Esophagus muscularis mucosa (tissue), 4 donors: ENCODE measurements around the gene ZDHHC21. TPM values are rescaled to one million over a fixed set of nuclear protein-coding genes. Genes with fewer than 3 reads are reported as not detected.
"Not testable (repeated sequence)": the region's sequence is repeated elsewhere in the genome, so short reads cannot be mapped to it uniquely, and the experiment has no call there.

ENCODE experiments used
- DNase-seq: peaks from one replicate; pipeline ENCODE4 v3.0.0-alpha.2; 2017; ENCODE audit errors: extremely low spot score
- H3K27ac ChIP-seq, 4 donors: fragments of 200-600 bp; sonication (generic); replicated peaks in 1 of 4; 1 replicate in 3 of 4; 2 replicates in 1 of 4; pipeline ENCODE4 v1.5.1; 2016 to 2019; ENCODE audit warnings: mild to moderate bottlenecking in 1 of 4
- H3K27me3 ChIP-seq, 4 donors: fragments of 200-600 bp; sonication (generic); one replicate each; pipeline versions ENCODE4 v1.5.1 to v1.6.0; 2016 to 2019
- H3K36me3 ChIP-seq, 4 donors: fragments of 200-600 bp; sonication (generic); one replicate each; pipeline ENCODE4 v1.5.1; 2016 to 2019
- H3K4me1 ChIP-seq, 4 donors: fragments of 200-600 bp; sonication (generic); one replicate each; pipeline ENCODE4 v1.5.1; 2016 to 2019
- H3K4me3 ChIP-seq, 4 donors: fragments of 200-600 bp; sonication (generic); 1 replicate in 2 of 4; 2 replicates in 2 of 4; pipeline ENCODE4 v1.5.1; 2016 to 2019; ENCODE audit warnings: mild to moderate bottlenecking in 4 of 4, moderate library complexity in 1 of 4
- H3K9me3 ChIP-seq, 4 donors: fragments of 200-600 bp; sonication (generic); 1 replicate in 3 of 4; 2 replicates in 1 of 4; pipeline ENCODE4 v1.5.1; 2016 to 2019
- CTCF ChIP-seq, 3 experiments: fragments of 200-600 bp in 2 of 3; fragments of 450-650 bp in 1 of 3; sonication (generic) in 2 of 3; IDR thresholded peaks; one replicate each; pipeline ENCODE4 v1.5.1; 2017 to 2019; ENCODE audit warnings: antibody characterized with exemption in 3 of 3, mild to moderate bottlenecking in 2 of 3, moderate library complexity in 1 of 3
- EP300 ChIP-seq: sonication (generic); formaldehyde crosslinking; IDR thresholded peaks from one replicate; pipeline ENCODE4 v1.6.1; 2017; ENCODE audit warnings: antibody characterized with exemption
- POLR2A ChIP-seq: fragments of 450-650 bp; IDR thresholded peaks from one replicate; pipeline ENCODE4 v1.6.1; 2017; ENCODE audit warnings: antibody characterized with exemption, moderate library complexity, mild to moderate bottlenecking, low read depth
- POLR2AphosphoS5 ChIP-seq, 2 donors: sonication (generic); formaldehyde crosslinking; IDR thresholded peaks; one replicate each; pipeline ENCODE4 v1.6.1; 2017; ENCODE audit warnings: antibody characterized with exemption in 2 of 2
- WGBS: methylation state at CpG from one replicate; pipeline ENCODE4 v1.1.5; 2018; 5-methylcytosine and 5-hydroxymethylcytosine counted together
- intact Hi-C: fragments of 100-400 bp; cut with DNase I; formaldehyde crosslinking; loops from one replicate; pipeline ENCODE4 v1.15.1; 2023
- total RNA-seq, 4 donors: library from RNA; depleted of rRNA; stranded (reverse); fragments of >200 nt; gene quantifications; one replicate each; pipeline versions ENCODE4 v1.1.0 to v1.2.1, GENCODE V29; 2016

The ZDHHC21 gene
- total RNA-seq, 4 donors from 2014 or later, result 7.6 to 11.6 (median 8.9) TPM

- Histone ChIP-seq H3K4me3 (no peak overlapping the region), H3K4me1 (no peaks in the 10 kb centered on the region), H3K27me3 (no peaks in the 10 kb centered on the region), H3K27ac (no peak overlapping the region), H3K36me3 (peaks cover 4 to 32% (median 9%) of the 10 kb centered on the region in 4 donors), H3K9me3 (no peaks in the 10 kb centered on the region)
- WGBS, result 65% methylated on average over 3 of the region's 3 CpGs
- DNase-seq, result no peak
- intact Hi-C loops, result no loop called here
- TF ChIP-seq EP300 (no peak), POLR2AphosphoS5 (IDR thresholded peaks at IDR 0.05) (no peak)
Measured at GRCh38 chr9:14674630-14675029, 18.6 kb downstream of the ZDHHC21 start.

- TF ChIP-seq EP300 (no peak), CTCF (IDR thresholded peaks at IDR 0.05) (no peak), POLR2AphosphoS5 (IDR thresholded peaks at IDR 0.05) (no peak), POLR2A (no peak)
- intact Hi-C loops, result no loop called here
- DNase-seq, result no peak
- H3K27ac ChIP-seq, result no peak overlapping the region
- no peaks in the 10 kb centered on the region for H3K9me3 ChIP-seq
- 92% methylated on average over 3 of the region's 3 CpGs for WGBS
- peaks cover 4 to 22% (median 7%) of the 10 kb centered on the region in 4 donors for H3K36me3 ChIP-seq
- no peak overlapping the region for H3K4me3 ChIP-seq
- H3K27me3 ChIP-seq, result no peaks in the 10 kb centered on the region
- no peaks in the 10 kb centered on the region for H3K4me1 ChIP-seq
Measured at GRCh38 chr9:14671377-14671776, 21.9 kb downstream of the ZDHHC21 start.

GRCh38 chr9:14670718-14671117 is 22.5 kb downstream of the ZDHHC21 start:
- no peaks in the 10 kb centered on the region for H3K4me1 ChIP-seq
- no peak overlapping the region for H3K27ac ChIP-seq
- WGBS, result 44% methylated on average over 1 of the region's 1 CpG
- H3K36me3 ChIP-seq, result peaks cover 4 to 22% (median 7%) of the 10 kb centered on the region in 4 donors
- intact Hi-C loops, result no loop called here
- no peak overlapping the region for H3K4me3 ChIP-seq
- DNase-seq, result no peak
- no peak for TF ChIP-seq POLR2AphosphoS5 (IDR thresholded peaks at IDR 0.05)
- no peak for TF ChIP-seq CTCF (IDR thresholded peaks at IDR 0.05)
- TF ChIP-seq POLR2A, result no peak
- TF ChIP-seq EP300, result no peak
- no peaks in the 10 kb centered on the region for H3K27me3 ChIP-seq
- no peaks in the 10 kb centered on the region for H3K9me3 ChIP-seq

- H3K9me3 ChIP-seq, H3K36me3 ChIP-seq, H3K4me1 ChIP-seq, H3K27me3 ChIP-seq, H3K27ac ChIP-seq, H3K4me3 ChIP-seq, intact Hi-C loops, DNase-seq: not testable (repeated sequence)
- WGBS, result over 99% methylated on average over 6 of the region's 30 CpGs
Measured at GRCh38 chr9:14664022-14664421, 29.2 kb downstream of the ZDHHC21 start.

DNA sequence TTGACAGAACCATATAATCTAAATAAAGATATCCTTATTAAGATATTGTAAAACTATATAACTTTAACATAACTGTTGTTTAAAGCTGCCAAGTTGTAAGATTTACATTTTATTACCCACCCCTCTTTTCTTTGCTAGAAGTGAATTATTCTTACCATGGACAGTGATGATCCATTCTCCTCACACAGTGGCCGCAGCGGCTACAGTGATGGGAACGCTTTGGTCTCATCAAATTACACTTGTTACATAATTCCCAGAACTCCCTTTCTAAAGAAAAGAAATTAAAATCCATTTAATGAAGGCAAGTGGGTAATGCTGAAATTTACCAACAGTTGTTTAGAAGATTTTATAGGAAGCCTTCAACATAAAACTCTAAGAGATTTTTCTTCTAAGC is 31.2 kb downstream of the ZDHHC21 start:
- peaks cover 0 to 18% (median 5%) of the 10 kb centered on the region in 4 donors for H3K36me3 ChIP-seq
- H3K4me3 ChIP-seq, result no peak overlapping the region
- intact Hi-C loops, result no loop called here
- no peak for DNase-seq
- H3K4me1 ChIP-seq, result no peaks in the 10 kb centered on the region
- no peaks in the 10 kb centered on the region for H3K9me3 ChIP-seq
- no peak overlapping the region for H3K27ac ChIP-seq
- WGBS, result 95% methylated on average over 3 of the region's 3 CpGs
- H3K27me3 ChIP-seq, result no peaks in the 10 kb centered on the region
- TF ChIP-seq EP300, result no peak
- no peak for TF ChIP-seq POLR2A
- TF ChIP-seq POLR2AphosphoS5 (IDR thresholded peaks at IDR 0.05), result no peak
- TF ChIP-seq CTCF (IDR thresholded peaks at IDR 0.05), result no peak

DNA sequence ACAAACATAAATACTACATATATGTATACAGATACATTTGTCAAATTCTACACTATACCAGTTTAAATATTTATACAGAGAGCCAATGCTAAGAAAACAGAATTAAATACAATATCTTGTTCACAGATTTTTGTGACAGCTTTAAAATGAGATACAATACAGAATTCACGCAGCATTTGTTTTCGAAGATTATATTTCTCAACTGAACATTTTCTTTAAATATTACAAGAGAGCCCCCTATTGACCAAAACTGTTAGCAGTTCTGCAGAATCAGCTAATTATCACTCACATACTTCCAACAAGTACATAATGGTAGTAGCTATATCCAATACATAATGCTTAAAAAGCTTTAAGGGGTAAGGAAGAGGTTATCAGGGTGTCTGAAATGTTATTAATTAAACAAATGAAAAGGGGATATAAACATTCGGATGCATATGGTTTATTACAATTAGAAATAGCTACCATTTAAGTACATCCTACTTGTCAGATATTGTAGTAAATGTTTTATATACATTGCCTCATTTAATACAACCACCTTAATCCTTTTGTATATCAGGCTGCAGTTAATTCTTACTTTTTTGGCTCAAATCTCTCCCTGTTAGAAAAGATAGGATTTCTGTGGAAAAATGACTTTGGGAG is 31.7 kb downstream of the ZDHHC21 start:
- TF ChIP-seq EP300 (no peak), POLR2AphosphoS5 (IDR thresholded peaks at IDR 0.05) (no peak), POLR2A (no peak), CTCF (IDR thresholded peaks at IDR 0.05) (peak; percentile 16 to 47 (median 29))
- Histone ChIP-seq H3K27me3 (no peaks in the 10 kb centered on the region), H3K4me3 (no peak overlapping the region), H3K4me1 (no peaks in the 10 kb centered on the region), H3K36me3 (peaks cover 0 to 18% (median 6%) of the 10 kb centered on the region in 4 donors), H3K9me3 (no peaks in the 10 kb centered on the region), H3K27ac (no peak overlapping the region)
- intact Hi-C loops, result no loop called here
- 55% methylated on average over 3 of the region's 3 CpGs for WGBS
- DNase-seq, result no peak
